ENCODE measurements around the gene ATP12A. TPM values are rescaled to one million over a fixed set of nuclear protein-coding genes. Genes with fewer than 3 reads are reported as not detected.

ATP12A gene
- total RNA-seq, 1 experiment from 2014 or later = not detected

GRCh38 chr13:24687611-24688010 lies 7.4 kb downstream of the ATP12A start:
- no peak for DNase-seq (ENCODE audit: low read depth)

GRCh38 chr13:24688111-24688510 lies 7.9 kb downstream of the ATP12A start:
- DNase-seq (ENCODE audit: low read depth) = no peak

DNA sequence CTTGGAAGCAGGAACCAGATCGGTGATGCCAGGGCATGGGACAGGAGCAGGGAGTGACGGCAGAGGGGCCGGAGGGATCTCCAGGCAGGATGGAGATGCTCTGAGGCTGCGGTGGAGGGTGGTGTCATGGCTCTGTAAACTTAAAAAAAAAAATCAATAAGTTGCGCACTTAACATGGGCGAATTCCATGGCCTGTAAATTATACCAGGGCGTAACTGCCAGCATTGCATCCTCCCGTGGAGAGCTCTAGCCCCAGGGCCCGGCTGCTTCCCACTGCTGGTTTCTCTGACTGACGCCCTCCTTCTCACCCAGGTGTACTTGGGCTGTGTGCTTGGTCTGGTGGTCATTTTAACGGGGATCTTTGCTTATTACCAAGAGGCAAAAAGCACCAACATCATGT lies 8.7 kb downstream of the ATP12A start:
- DNase-seq (ENCODE audit: low read depth) = no peak

DNA sequence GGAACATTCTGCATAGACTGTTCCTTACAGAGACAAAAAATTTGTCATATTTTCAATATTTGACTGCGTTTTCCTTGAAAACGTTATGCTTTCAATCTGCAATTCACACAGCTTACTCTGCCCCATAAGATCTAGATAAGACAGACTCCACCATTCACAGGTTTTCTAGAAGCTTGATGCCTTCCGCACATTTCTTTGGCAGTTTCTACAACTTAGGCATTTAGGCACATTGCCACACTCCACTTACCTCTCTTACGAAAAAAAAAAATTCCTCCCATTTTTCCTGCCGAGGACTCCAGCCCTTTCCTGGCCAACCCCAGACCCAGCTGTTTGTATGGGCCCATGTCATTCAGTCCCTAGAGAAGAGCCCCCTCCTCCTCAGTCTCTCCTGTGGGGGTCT lies 11.2 kb downstream of the ATP12A start:
- DNase-seq (ENCODE audit: low read depth) = no peak

- peak; percentile 7 for DNase-seq (ENCODE audit: low read depth)
Measured at GRCh38 chr13:24692561-24692960, 12.4 kb downstream of the ATP12A start.

- DNase-seq (ENCODE audit: low read depth) = peak; percentile 42
Measured at GRCh38 chr13:24693862-24694471, 13.8 kb downstream of the ATP12A start.

DNA sequence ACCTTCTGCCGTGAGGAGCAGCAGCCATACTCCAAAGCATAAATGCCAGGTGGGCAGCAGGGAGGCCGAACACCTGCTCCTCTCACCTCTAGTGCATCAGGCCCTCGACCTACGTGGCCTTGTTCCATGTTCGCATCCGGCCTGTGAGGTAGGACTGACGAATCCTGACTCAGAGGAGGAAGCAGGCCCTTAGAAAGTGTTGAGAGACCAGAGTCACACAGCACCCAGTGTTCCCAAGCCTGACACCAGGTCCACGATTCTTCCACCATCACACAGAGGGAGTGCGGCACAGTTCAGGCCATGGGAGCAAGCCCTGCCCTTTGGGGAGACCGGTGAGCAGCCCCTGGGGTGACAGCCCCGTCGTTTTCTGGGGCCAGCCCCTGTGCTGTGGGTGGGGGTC lies 14.7 kb downstream of the ATP12A start:
- DNase-seq (ENCODE audit: low read depth) = no peak

DNA sequence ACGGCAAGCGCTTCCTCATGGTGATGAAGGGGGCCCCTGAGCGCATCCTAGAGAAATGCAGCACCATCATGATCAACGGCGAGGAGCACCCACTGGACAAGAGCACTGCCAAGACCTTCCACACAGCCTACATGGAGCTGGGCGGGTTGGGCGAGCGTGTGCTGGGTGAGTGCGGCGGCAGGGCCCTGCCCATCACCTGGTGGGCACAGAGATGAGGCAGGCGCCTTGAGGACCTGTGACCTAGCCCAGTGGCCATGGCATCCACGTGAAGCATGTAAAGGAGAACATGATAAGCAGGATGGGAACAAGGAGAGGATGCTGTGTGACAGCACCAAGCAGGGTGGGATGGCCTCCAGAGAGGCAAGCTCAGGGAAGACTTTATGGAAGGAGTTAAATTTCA lies 18.5 kb downstream of the ATP12A start:
- no peak for DNase-seq (ENCODE audit: low read depth)

GRCh38 chr13:24699541-24699940 lies 19.3 kb downstream of the ATP12A start:
- no peak for DNase-seq (ENCODE audit: low read depth)

DNA sequence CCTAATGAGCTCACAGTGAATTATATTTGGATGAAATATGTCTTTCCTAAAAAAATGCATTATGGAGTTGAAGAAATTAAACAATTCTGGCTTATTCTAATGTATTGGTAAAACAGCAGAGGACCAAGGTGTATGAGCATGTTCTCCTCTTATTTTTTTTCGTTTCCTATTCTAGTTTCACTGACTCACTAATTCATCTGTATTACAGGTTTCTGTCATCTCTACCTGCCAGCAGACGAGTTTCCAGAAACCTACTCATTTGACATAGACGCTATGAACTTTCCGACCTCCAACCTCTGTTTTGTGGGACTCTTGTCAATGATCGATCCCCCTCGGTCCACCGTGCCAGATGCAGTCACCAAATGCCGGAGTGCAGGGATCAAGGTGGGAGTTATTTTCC lies 20.3 kb downstream of the ATP12A start:
- no peak for DNase-seq (ENCODE audit: low read depth)

GRCh38 chr13:24706886-24707585 lies 26.8 kb downstream of the ATP12A start:
- DNase-seq (ENCODE audit: low read depth) = no peak

- no peak for DNase-seq (ENCODE audit: low read depth)
Measured at GRCh38 chr13:24709186-24709913, 29.1 kb downstream of the ATP12A start.

GRCh38 chr13:24713022-24713421 lies 32.8 kb downstream of the ATP12A start:
- DNase-seq (ENCODE audit: low read depth) = no peak

DNA sequence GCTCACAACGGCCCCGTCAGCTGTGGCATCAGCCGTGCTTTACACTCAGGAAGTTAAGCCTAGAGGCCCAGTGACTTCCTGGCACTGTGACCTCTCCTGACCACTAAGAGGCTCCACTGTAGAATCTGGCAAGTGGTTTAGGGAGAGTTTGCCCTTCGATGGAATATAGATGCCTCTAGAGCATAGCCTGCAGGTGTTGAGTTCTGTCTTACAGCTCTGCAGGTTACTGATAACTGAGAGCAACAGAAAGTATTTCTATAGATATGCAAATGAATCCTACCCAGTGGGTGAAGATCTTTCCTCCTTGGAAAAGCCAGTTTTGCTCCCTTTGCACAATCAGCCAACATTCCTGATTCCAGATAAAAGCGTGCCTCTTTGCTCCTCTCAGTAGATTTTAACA lies 35.8 kb downstream of the ATP12A start:
- no peak for DNase-seq (ENCODE audit: low read depth)

DNA sequence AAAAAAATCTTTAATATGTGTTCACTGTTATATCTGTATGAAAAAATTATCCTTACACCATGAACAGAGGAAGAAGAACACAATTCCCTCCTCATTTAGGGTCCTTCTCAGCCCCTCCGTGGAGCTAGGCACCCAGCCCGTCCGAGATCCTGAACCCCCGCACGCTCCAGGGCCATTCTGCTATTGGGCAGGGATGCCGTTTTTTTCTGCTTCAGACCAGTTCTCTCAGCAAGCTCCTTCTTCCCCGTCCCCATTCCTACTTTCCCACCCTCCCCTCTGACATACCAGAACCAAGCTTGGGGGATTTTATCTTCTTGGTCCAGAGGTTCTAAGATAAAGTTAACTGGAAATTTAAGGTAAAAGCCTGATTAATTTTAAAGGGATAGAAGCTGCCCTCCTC lies 36.2 kb downstream of the ATP12A start:
- no peak for DNase-seq (ENCODE audit: low read depth)

- no peak for DNase-seq (ENCODE audit: low read depth)
Measured at GRCh38 chr13:24717217-24717616, 37.0 kb downstream of the ATP12A start.

GRCh38 chr13:24718192-24718965 lies 38.2 kb downstream of the ATP12A start:
- no peak for DNase-seq (ENCODE audit: low read depth)

DNA sequence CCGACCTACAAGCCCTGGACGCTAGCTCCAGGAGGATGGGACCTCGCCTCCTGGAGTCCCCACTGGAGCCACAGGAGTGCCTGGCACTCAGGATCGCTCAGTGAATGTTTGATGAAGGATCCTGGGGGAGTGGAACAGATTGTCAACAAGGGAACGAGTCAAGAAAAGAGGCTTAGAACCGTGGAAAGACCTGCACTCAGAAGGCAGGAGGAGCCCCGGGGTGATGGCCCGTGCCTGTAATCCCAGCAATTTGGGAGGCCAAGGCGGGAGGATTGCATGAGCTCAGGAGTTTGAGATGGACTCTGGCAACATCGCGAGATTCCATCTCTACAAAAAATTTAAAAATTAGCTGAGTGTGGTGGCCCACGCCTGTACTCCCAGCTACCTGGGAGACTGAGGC lies 38.9 kb downstream of the ATP12A start:
- DNase-seq (ENCODE audit: low read depth) = no peak

DNA sequence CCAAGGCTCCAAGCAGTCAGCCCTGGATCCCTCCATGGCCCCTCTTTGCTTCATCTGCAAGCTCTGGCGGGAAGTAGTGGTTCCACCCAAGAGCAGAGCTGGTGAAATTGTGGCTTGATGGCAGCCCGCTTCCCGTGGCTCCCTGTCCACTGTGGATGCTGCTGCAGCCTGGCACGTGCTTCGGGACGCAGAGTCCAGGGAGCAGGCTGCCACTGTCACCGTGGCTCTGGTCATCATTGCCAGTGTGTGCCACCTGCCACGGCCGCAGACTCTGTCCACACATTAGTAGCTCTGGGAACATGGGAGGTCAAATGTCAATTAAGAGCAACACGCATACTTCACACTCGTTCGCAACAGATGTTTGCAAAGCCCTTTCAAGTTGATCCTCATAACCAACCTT lies 43.0 kb downstream of the ATP12A start:
- DNase-seq (ENCODE audit: low read depth) = no peak

GRCh38 chr13:24724714-24725113 lies 44.5 kb downstream of the ATP12A start:
- DNase-seq (ENCODE audit: low read depth) = no peak

DNA sequence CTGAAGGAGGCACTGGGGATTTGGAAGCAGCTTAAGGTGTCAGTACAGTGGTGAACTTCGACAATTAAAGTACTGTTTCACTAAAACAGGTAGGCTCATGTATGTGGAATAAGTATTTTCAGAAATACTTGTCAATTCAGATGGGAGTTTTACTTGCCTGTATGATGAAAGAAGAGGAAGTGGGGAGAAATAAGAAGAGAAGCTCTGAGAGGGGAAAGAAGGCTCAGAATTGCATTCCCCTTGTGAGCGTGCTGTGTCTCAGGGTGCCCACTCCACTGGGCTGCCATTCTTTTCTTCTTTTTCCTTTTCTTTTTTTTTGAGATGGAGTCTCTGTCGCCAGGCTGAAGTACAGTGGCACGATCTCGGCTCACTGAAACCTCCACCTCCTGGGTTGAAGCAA lies 45.2 kb downstream of the ATP12A start:
- DNase-seq (ENCODE audit: low read depth) = no peak
